ENCODE results near the gene SLC35B2.
A peak's percentile ranks its signal among the peaks of the same experiment; 100 is the strongest.

Gene SLC35B2

DNA sequence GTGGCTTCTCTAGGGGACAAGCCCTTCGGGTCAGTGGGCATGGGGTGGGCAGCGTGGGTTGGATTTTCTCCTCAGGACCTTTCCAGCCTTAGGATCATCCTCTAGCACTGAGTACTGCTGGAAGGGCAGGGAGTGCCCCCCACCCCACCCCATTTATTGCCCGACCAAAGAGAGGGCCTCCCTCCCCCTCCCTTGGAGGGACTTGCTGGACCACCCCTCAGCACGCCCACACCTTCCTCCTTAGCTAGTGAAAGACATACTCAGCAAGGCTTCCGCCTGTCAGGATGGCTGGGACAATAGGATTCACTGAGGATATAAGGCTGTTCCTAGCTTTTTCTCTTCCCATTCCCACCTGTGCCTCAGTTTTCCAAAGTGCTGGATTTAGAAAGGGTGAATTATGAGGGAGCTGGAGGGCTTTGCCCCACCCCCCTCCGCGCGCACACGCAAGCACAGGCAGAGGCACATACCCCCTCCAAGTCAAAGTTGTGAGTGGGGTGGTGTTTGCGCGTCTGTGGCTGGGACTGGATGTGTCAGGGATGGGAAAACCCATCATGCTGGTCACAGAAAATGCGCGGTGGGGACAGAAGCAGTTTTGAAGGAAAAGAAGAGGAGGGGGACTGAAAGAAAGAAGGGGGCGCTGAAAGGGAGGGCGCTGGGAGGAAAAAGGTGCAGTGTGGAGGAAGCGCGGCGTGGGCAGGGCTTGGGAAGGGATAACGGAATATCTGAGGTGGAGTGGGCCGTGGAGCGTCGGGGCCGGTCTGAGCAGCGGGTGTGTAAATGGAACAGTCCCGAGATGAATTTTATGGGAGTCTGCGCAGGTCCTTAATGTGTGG is 34.6 kb downstream of the SLC35B2 start (continued):
- TF ChIP-seq OSR2 (tag by site-specific recombination; IDR thresholded peaks at IDR 0.05) (no peak), YY2 (tag by site-specific recombination; IDR thresholded peaks at IDR 0.05) (no peak)

DNA sequence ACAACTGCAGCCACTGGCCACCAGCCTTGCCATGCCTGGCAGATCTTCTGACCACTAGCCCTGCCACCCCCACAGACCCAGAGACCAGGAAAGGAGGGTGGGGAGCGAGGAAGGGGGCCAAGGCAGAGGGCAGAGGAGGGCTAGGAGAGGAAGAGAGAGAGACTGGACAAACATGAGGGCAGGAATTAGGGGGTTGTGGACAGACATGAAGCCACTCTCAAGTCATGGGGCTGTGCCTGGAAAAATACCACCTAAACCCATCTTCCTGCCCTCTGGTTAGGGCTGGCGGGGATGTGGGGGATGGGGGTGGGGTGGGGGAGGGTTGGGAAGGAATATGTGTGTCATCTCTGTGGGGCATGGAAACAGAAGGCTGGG is 35.4 kb downstream of the SLC35B2 start:
- Histone ChIP-seq H3K4me3 (ENCODE audit: low read depth, low read length) (no peak overlapping the region), H3K27ac (ENCODE audit: extremely low read depth, low read depth, low read length) (peak overlapping the region; percentile 60), H3K36me3 (ENCODE audit: control insufficient read depth in 2 of 2, insufficient read depth in 1 of 2, low read length in 2 of 2) (no peaks in the 10 kb centered on the region), H3K9me3 (ENCODE audit: control insufficient read depth, insufficient read depth, low read depth, low read length) (no peaks in the 10 kb centered on the region), H3K4me1 (ENCODE audit: control insufficient read depth, insufficient read depth, low read length) (peaks cover 27% of the 10 kb centered on the region)
- ChIA-PET CTCF (interaction anchor here (0.6 to 11.1 kb wide), 9 partner anchors 8 to 458 kb away, joined by 3 to 148 read pairs (median 4); partner anchors contain the start of genes HSP90AB1 and SLC35B2), POLR2A (interaction anchor here (0.6 to 5.7 kb wide), 7 partner anchors 25 to 88 kb away, joined by 3 to 90 read pairs (median 4); partner anchors contain the start of gene HSP90AB1)
- TF ChIP-seq ZNF654 (tag by site-specific recombination; IDR thresholded peaks at IDR 0.05; ENCODE audit: low read depth): no peak
- TF ChIP-seq ZBTB10 (tag by site-specific recombination; IDR thresholded peaks at IDR 0.05): no peak
- TF ChIP-seq ZNF341 (tag by site-specific recombination; IDR thresholded peaks at IDR 0.05; ENCODE audit: low read depth): peak; percentile 18
- TF ChIP-seq ZNF426 (tag by site-specific recombination; IDR thresholded peaks at IDR 0.05): no peak
- no peak for TF ChIP-seq ZNF155 (tag by site-specific recombination; IDR thresholded peaks at IDR 0.05)
- TF ChIP-seq ZNF768 (tag by site-specific recombination; IDR thresholded peaks at IDR 0.05): no peak
- TF ChIP-seq ZNF146 (tag by site-specific recombination; IDR thresholded peaks at IDR 0.05): no peak
- no peak for TF ChIP-seq HOXA7 (CRISPR knock-in tag; IDR thresholded peaks at IDR 0.05; ENCODE audit: borderline replicate concordance)
- TF ChIP-seq REPIN1 (tag by site-specific recombination; IDR thresholded peaks at IDR 0.05; ENCODE audit: low read depth): no peak
- no peak for TF ChIP-seq ZSCAN30 (tag by site-specific recombination; IDR thresholded peaks at IDR 0.05)
- TF ChIP-seq YY1 (tag by site-specific recombination; IDR thresholded peaks at IDR 0.05): no peak
- TF ChIP-seq ZFHX2 (tag by site-specific recombination; conservative IDR thresholded peaks at IDR 0.05): peak; percentile 11; the same call in 1 of the 2 replicates
- TF ChIP-seq, protein P1, sequence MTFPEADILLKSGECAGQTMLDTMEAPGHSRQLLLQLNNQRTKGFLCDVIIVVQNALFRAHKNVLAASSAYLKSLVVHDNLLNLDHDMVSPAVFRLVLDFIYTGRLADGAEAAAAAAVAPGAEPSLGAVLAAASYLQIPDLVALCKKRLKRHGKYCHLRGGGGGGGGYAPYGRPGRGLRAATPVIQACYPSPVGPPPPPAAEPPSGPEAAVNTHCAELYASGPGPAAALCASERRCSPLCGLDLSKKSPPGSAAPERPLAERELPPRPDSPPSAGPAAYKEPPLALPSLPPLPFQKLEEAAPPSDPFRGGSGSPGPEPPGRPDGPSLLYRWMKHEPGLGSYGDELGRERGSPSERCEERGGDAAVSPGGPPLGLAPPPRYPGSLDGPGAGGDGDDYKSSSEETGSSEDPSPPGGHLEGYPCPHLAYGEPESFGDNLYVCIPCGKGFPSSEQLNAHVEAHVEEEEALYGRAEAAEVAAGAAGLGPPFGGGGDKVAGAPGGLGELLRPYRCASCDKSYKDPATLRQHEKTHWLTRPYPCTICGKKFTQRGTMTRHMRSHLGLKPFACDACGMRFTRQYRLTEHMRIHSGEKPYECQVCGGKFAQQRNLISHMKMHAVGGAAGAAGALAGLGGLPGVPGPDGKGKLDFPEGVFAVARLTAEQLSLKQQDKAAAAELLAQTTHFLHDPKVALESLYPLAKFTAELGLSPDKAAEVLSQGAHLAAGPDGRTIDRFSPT (tag by site-specific recombination; IDR thresholded peaks at IDR 0.05): no peak
- TF ChIP-seq, protein P2, sequence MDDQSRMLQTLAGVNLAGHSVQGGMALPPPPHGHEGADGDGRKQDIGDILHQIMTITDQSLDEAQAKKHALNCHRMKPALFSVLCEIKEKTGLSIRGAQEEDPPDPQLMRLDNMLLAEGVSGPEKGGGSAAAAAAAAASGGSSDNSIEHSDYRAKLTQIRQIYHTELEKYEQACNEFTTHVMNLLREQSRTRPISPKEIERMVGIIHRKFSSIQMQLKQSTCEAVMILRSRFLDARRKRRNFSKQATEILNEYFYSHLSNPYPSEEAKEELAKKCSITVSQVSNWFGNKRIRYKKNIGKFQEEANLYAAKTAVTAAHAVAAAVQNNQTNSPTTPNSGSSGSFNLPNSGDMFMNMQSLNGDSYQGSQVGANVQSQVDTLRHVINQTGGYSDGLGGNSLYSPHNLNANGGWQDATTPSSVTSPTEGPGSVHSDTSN (CRISPR knock-in tag; IDR thresholded peaks at IDR 0.05): no peak

Data from HEK293 (cell line).